Uterus (tissue), 4 donors: ENCODE data around the gene NCLN. TPM values are rescaled to one million over a fixed set of nuclear protein-coding genes. Genes with fewer than 3 reads are reported as not detected.

Experiments used
- DNase-seq, 2 donors: peaks; one replicate each; pipeline ENCODE4 v3.0.0-alpha.2; 2019 to 2020
- H3K27ac ChIP-seq, 2 donors: fragments of 200-600 bp; sonication (generic); 1 replicate in 1 of 2; 2 replicates in 1 of 2; pipeline ENCODE4 v1.5.1; 2016 to 2018
- H3K27me3 ChIP-seq, 2 donors: fragments of 200-600 bp; sonication (generic); one replicate each; pipeline ENCODE4 v1.5.1; 2018 to 2019; ENCODE audit warnings: control low read depth in 1 of 2
- H3K36me3 ChIP-seq, 2 donors: fragments of 200-600 bp; sonication (generic); one replicate each; pipeline ENCODE4 v1.5.1; 2019; ENCODE audit warnings: control low read depth in 1 of 2
- H3K4me1 ChIP-seq, 2 donors: fragments of 200-600 bp; sonication (generic); one replicate each; pipeline ENCODE4 v1.5.1; 2018 to 2019; ENCODE audit warnings: control low read depth in 1 of 2
- H3K4me3 ChIP-seq, 2 donors: fragments of 200-600 bp; sonication (generic); 1 replicate in 1 of 2; 2 replicates in 1 of 2; pipeline ENCODE4 v1.5.1; 2018 to 2019; ENCODE audit warnings: mild to moderate bottlenecking in 1 of 2
- H3K9me3 ChIP-seq, 2 donors: fragments of 200-600 bp; sonication (generic); one replicate each; pipeline ENCODE4 v1.5.1; 2019; ENCODE audit warnings: control low read depth in 1 of 2
- POLR2A ChIP-seq, 2 donors: fragments of 450-650 bp; IDR thresholded peaks; one replicate each; pipeline ENCODE4 v1.6.1; 2016; ENCODE audit warnings: antibody characterized with exemption in 2 of 2, mild to moderate bottlenecking in 1 of 2, moderate library complexity in 1 of 2
- intact Hi-C: fragments of 100-400 bp; cut with DNase I; formaldehyde crosslinking; loops from one replicate; pipeline ENCODE4 v1.15.1; 2023; ENCODE audit warnings: low total_unique reads
- total RNA-seq, 4 donors: library from RNA; depleted of rRNA in 3 of 4; stranded (reverse); fragments of >200 nt in 3 of 4; gene quantifications; one replicate each; pipeline versions ENCODE4 v1.1.0 to v1.2.4, GENCODE V29; 2014 to 2023
- TF ChIP-seq, protein P1 (sequence below), 4 experiments: fragments of 200-600 bp in 2 of 4; fragments of 450-650 bp in 2 of 4; sonication (generic) in 2 of 4; IDR thresholded peaks; one replicate each; pipeline ENCODE4 v1.5.1; 2016 to 2019; ENCODE audit warnings: antibody characterized with exemption in 4 of 4, mild to moderate bottlenecking in 2 of 4, moderate library complexity in 1 of 4
- donor health status: DM: yes; HTN: yes; CAD: no.

The NCLN gene
- total RNA-seq, 4 donors from 2014 or later: 19.2 to 37.3 (median 28.2) TPM

DNA sequence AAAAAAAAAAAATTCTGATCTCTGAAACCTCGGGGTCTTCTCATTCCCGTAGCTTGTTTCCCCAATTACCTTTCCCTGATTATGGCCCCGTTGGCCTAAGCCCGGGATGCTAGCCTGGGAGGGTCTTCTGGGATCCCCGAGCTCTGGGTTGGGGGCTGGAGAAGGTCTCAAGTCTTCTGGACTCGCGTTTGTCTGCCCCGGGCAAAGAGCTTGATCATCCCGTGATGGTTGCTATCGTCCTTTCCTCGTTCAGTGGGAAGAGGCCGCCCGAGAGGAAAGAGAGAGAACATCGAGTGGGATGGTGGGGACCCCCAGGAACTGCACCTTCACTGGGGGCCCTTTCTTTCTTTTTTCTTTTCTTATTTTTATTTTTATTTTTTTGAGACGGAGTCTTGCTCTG is 47.5 kb upstream of the NCLN start:
- H3K4me1 ChIP-seq: peaks cover 0 to 5% of the 10 kb centered on the region in 2 donors
- H3K27me3 ChIP-seq: no peaks in the 10 kb centered on the region
- no peaks in the 10 kb centered on the region for H3K9me3 ChIP-seq
- H3K36me3 ChIP-seq: no peaks in the 10 kb centered on the region
- intact Hi-C loops: no loop called here
- H3K4me3 ChIP-seq: no peak overlapping the region
- TF ChIP-seq, protein P1, sequence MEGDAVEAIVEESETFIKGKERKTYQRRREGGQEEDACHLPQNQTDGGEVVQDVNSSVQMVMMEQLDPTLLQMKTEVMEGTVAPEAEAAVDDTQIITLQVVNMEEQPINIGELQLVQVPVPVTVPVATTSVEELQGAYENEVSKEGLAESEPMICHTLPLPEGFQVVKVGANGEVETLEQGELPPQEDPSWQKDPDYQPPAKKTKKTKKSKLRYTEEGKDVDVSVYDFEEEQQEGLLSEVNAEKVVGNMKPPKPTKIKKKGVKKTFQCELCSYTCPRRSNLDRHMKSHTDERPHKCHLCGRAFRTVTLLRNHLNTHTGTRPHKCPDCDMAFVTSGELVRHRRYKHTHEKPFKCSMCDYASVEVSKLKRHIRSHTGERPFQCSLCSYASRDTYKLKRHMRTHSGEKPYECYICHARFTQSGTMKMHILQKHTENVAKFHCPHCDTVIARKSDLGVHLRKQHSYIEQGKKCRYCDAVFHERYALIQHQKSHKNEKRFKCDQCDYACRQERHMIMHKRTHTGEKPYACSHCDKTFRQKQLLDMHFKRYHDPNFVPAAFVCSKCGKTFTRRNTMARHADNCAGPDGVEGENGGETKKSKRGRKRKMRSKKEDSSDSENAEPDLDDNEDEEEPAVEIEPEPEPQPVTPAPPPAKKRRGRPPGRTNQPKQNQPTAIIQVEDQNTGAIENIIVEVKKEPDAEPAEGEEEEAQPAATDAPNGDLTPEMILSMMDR (IDR thresholded peaks at IDR 0.05): no peak
- no peak for TF ChIP-seq POLR2A (IDR thresholded peaks at IDR 0.05)
- no peak for DNase-seq
- H3K27ac ChIP-seq: no peak overlapping the region

DNA sequence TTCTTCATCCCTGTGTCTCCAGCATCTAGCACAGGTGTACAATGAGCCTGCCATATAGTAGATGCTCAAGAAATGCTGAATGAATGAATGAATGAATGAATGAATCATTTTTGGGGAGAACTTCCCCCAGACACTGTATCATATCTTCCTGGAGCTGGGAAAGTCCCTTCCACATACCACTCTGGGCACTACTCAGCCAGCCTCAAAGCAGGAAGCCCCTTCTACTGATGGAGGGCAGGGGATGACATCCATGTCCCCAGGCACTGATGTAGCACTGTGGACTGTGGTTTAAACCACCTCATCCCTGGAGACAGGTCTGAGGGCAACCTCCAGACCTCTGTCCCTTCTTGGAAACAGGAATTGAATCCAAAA is 45.1 kb upstream of the NCLN start:
- Histone ChIP-seq H3K27ac (no peak overlapping the region), H3K4me3 (no peak overlapping the region), H3K36me3 (no peaks in the 10 kb centered on the region), H3K4me1 (peaks cover 0 to 5% of the 10 kb centered on the region in 2 donors), H3K27me3 (no peaks in the 10 kb centered on the region), H3K9me3 (no peaks in the 10 kb centered on the region)
- no peak for DNase-seq
- TF ChIP-seq, protein P1 (IDR thresholded peaks at IDR 0.05): no peak
- TF ChIP-seq POLR2A (IDR thresholded peaks at IDR 0.05): no peak
- intact Hi-C loops: no loop called here

DNA sequence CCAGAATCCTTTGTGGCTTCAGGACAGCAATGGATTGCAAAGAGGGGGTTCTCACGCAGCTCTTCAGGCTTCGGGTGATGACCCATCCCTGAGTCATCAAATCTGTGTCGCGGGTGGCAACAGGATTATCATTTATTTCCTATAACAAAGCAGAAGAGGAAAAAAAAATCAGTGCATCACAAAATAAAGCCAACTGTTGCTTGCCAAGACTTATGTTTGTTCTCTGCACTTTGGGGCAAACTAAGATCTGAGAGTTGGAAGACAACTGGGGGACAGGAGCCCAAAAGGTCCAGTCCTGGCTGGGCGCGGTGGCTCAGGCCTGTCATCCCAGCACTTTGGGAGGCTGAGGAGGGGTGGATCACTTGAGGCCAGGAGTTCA is 43.4 kb upstream of the NCLN start:
- DNase-seq: no peak
- no peaks in the 10 kb centered on the region for H3K36me3 ChIP-seq
- H3K9me3 ChIP-seq: no peaks in the 10 kb centered on the region
- peaks cover 0 to 4% of the 10 kb centered on the region in 2 donors for H3K4me1 ChIP-seq
- intact Hi-C loops: no loop called here
- no peaks in the 10 kb centered on the region for H3K27me3 ChIP-seq
- peak overlapping the region; percentile 27 to 37 for H3K27ac ChIP-seq
- H3K4me3 ChIP-seq: no peak overlapping the region
- TF ChIP-seq, protein P1 (IDR thresholded peaks at IDR 0.05): no peak
- no peak for TF ChIP-seq POLR2A (IDR thresholded peaks at IDR 0.05)

DNA sequence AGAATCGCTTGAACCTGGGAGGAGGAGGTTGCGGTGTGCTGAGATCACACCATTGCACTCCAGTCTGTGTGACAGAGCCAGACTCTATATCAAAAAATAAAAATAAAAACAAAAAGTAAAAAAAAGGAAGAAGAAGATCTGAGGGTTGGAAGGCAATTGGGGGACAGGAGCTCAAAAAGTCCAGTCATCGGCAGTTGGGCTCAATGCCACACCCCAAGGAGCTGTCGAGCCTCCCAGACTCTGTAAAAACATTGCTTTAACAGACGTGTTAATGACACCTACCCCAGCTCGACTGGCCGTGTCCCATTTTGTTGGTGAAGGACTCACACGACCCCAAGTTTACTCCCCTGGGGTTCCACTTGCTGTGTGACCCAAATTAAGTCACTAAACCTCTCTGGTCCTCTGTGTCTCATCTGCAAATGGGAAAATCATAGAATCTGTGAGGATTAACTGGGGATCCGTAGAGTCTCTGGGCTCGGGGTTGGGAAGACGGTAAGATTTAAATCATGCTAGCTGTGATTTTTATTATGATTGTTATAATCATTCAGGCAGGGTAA is 42.9 kb upstream of the NCLN start:
- H3K27ac ChIP-seq: peak overlapping the region in 1 of 2 donors; percentile 37
- TF ChIP-seq, protein P1 (IDR thresholded peaks at IDR 0.05): no peak
- no peak for TF ChIP-seq POLR2A (IDR thresholded peaks at IDR 0.05)
- intact Hi-C loops: no loop called here

DNA sequence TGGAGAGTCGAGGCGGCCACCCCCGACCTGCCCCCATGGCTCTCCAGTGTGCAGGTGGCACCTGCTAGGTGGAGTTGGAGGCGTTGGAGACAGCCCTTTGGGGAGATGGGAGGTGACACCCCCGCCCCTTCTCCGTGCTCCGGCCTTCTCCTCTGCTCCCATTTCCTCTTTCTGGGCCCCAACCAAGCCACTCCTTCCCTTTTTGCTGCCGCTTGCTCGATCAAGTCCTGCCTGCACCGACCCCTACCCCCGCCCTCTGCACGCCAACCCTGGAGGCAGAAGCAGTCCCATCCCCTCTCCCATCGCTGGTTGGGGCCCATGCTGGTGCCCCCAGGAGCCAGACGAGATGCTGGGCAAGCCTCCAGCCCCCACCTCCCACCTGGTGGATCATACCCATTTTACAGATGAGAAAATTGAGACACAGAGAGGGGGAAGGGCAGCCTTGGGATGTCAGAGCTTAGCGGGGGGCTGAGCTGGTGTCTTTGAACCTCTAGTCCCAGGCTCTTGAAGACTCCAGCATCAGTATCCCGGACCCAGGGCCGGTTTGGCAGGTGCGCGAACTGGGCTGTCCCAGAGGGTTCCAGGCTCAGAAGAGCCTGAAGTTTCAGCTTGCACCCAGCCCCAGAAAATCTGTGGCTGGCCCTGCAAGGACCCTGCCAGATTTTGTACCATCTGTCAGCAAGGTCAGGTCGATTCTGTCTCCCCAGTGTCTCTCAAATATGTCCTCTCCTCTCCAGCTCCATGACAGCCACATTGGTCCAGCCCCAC is 39.6 kb upstream of the NCLN start:
- no peak overlapping the region for H3K27ac ChIP-seq
- H3K36me3 ChIP-seq: no peaks in the 10 kb centered on the region
- no peak for DNase-seq
- H3K4me3 ChIP-seq: no peak overlapping the region
- TF ChIP-seq, protein P1 (IDR thresholded peaks at IDR 0.05): no peak
- TF ChIP-seq POLR2A (IDR thresholded peaks at IDR 0.05): no peak
- H3K9me3 ChIP-seq: no peaks in the 10 kb centered on the region
- H3K4me1 ChIP-seq: no peaks in the 10 kb centered on the region
- no peaks in the 10 kb centered on the region for H3K27me3 ChIP-seq
- intact Hi-C loops: no loop called here

More for the DNA sequence above, 42.9 kb upstream of the NCLN start:
- Histone ChIP-seq H3K36me3 (no peaks in the 10 kb centered on the region), H3K4me3 (no peak overlapping the region), H3K4me1 (no peaks in the 10 kb centered on the region), H3K27me3 (no peaks in the 10 kb centered on the region), H3K9me3 (no peaks in the 10 kb centered on the region)
- DNase-seq: no peak
